B cell (primary cell): ENCODE data around the gene MAPK8IP2. TPM values are rescaled to one million over a fixed set of nuclear protein-coding genes. Genes with fewer than 3 reads are reported as not detected.

Experiments
- ATAC-seq: fragments of 200-7000 bp; cut with Tn5 transposase; one replicate; pipeline ENCODE4 v1.10.0; 2021; ENCODE audit warnings: low read depth, mild to moderate bottlenecking, moderate number of reproducible peaks, moderate library complexity
- CTCF ChIA-PET: fragments of 350-600 bp; sonication (Branson Sonifier 250); formaldehyde crosslinking; loops from one replicate; lab custom pipeline; 2021; ENCODE audit warnings: antibody characterized with exemption, inconsistent platforms; lab: Charles Lee
- POLR2A ChIA-PET: fragments of 350-600 bp; sonication (Branson Sonifier 250); formaldehyde crosslinking; loops from one replicate; lab custom pipeline; 2021; ENCODE audit warnings: antibody characterized with exemption; lab: Charles Lee
- DNase-seq: peaks from one replicate; pipeline ENCODE4 v3.0.0; 2013
- H2AFZ ChIP-seq: 2 replicates; pipeline ENCODE4 v1.6.1; 2012; ENCODE audit warnings: mild to moderate bottlenecking, low read depth, low read length; ENCODE audit not compliant: insufficient read depth, poor library complexity, severe bottlenecking
- H3K27ac ChIP-seq, 2 donors: 1 replicate in 1 of 2; 2 replicates in 1 of 2; pipeline ENCODE4 v1.5.1; 2012 to 2013; ENCODE audit warnings: low read length in 2 of 2, mild to moderate bottlenecking in 2 of 2, moderate library complexity in 1 of 2
- H3K27me3 ChIP-seq, 4 experiments: fragments of 200-600 bp in 1 of 4; sonication (generic) in 1 of 4; replicated peaks in 1 of 4; 1 replicate in 2 of 4; 2 replicates in 2 of 4; pipeline versions ENCODE4 v1.6.1 to v1.7.0; 2013 to 2016; ENCODE audit warnings: low read length in 3 of 4, mild to moderate bottlenecking in 2 of 4, mixed read lengths in 1 of 4, moderate library complexity in 1 of 4; ENCODE audit not compliant: insufficient read depth in 4 of 4, control insufficient read depth in 3 of 4; ENCODE audit errors: control extremely low read depth in 1 of 4
- H3K36me3 ChIP-seq, 2 experiments: replicated peaks in 1 of 2; 1 replicate in 1 of 2; 2 replicates in 1 of 2; pipeline versions ENCODE4 v1.6.1 to v1.7.1; 2013; ENCODE audit warnings: low read length in 1 of 2; ENCODE audit not compliant: insufficient read depth in 2 of 2, control insufficient read depth in 1 of 2; ENCODE audit errors: control extremely low read depth in 1 of 2, extremely low read depth in 1 of 2
- H3K4me1 ChIP-seq, 2 donors: fragments of 200-600 bp in 1 of 2; sonication (generic) in 1 of 2; 1 replicate in 1 of 2; 2 replicates in 1 of 2; pipeline versions ENCODE4 v1.5.1 to v1.6.1; 2013 to 2017; ENCODE audit warnings: low read length in 2 of 2; ENCODE audit not compliant: control insufficient read depth in 2 of 2, insufficient read depth in 2 of 2
- H3K4me2 ChIP-seq: replicated peaks from 2 replicates; pipeline ENCODE3; 2012; ENCODE audit warnings: mild to moderate bottlenecking, low read depth, low read length; ENCODE audit not compliant: poor library complexity, severe bottlenecking
- H3K4me3 ChIP-seq, 5 experiments: fragments of 200-600 bp in 1 of 5; sonication (generic) in 1 of 5; 1 replicate in 3 of 5; 2 replicates in 2 of 5; pipeline versions ENCODE4 v1.5.1 to v1.7.0; 2011 to 2016; ENCODE audit warnings: low read length in 4 of 5, mild to moderate bottlenecking in 4 of 5, low read depth in 2 of 5, control low read depth in 1 of 5, moderate library complexity in 1 of 5; ENCODE audit not compliant: insufficient read depth in 1 of 5; ENCODE audit errors: control extremely low read depth in 1 of 5, extremely low read depth in 1 of 5
- H3K79me2 ChIP-seq: fragments of 200-600 bp; sonication (generic); one replicate; pipeline ENCODE4 v1.6.0; 2016; ENCODE audit warnings: low read length; ENCODE audit not compliant: control insufficient read depth, insufficient read depth
- H3K9ac ChIP-seq: fragments of 200-600 bp; sonication (generic); 2 replicates; pipeline ENCODE4 v1.6.1; 2017; ENCODE audit warnings: mild to moderate bottlenecking, low read length, moderate library complexity
- H3K9me3 ChIP-seq, 3 donors: one replicate each; pipeline versions ENCODE4 v1.6.1 to v1.7.1; 2013; ENCODE audit warnings: low read length in 2 of 3; ENCODE audit not compliant: control insufficient read depth in 2 of 3, insufficient read depth in 1 of 3; ENCODE audit errors: control extremely low read depth in 1 of 3
- H4K20me1 ChIP-seq: 2 replicates; pipeline ENCODE4 v1.6.0; 2012; ENCODE audit warnings: mild to moderate bottlenecking, low read length; ENCODE audit not compliant: insufficient read depth, control insufficient read depth, poor library complexity, severe bottlenecking
- H3K27ac Mint-ChIP-seq: one replicate; pipeline ENCODE4 v1.8.0; 2021; ENCODE audit warnings: mixed read lengths
- H3K27me3 Mint-ChIP-seq: one replicate; pipeline ENCODE4 v1.8.0; 2021; ENCODE audit warnings: mixed read lengths
- H3K4me1 Mint-ChIP-seq: one replicate; pipeline ENCODE4 v1.8.0; 2021; ENCODE audit warnings: mixed read lengths
- H3K4me3 Mint-ChIP-seq: one replicate; pipeline ENCODE4 v1.8.0; 2021; ENCODE audit warnings: mixed read lengths
- H3K9me3 Mint-ChIP-seq: one replicate; pipeline ENCODE4 v1.8.0; 2022; ENCODE audit warnings: mixed read lengths; ENCODE audit not compliant: insufficient read depth
- EZH2 ChIP-seq: IDR thresholded peaks from 2 replicates; pipeline ENCODE4 v1.6.1; 2012; ENCODE audit warnings: borderline replicate concordance, low read depth, mild to moderate bottlenecking, moderate library complexity, low read length; ENCODE audit not compliant: insufficient read depth, poor library complexity, severe bottlenecking
- WGBS: methylation state at CpG from one replicate; pipeline ENCODE4 v1.1.5; 2013; ENCODE audit warnings: missing lambda C conversion rate; ENCODE audit not compliant: insufficient coverage; 5-methylcytosine and 5-hydroxymethylcytosine counted together
- intact Hi-C: fragments of 100-400 bp; cut with micrococcal nuclease; formaldehyde crosslinking; loops from one replicate; pipeline ENCODE4 v1.10.0; 2022
- polyA plus RNA-seq: library from polyadenylated mRNA; depleted of rRNA; stranded (reverse); fragments of >200 nt; gene quantifications from 2 replicates; pipeline ENCODE4 v1.2.3, GENCODE V29; 2012
- total RNA-seq, 2 donors: library from RNA; stranded (reverse); fragments of 120-200 nt in 1 of 2; gene quantifications; 1 replicate in 1 of 2; 2 replicates in 1 of 2; pipeline versions ENCODE4 v1.2.3 to v1.2.4, GENCODE V29; 2013 to 2022
- TF ChIP-seq, protein P1 (sequence below): fragments of 200-600 bp; IDR thresholded peaks from one replicate; pipeline ENCODE4 v1.8.0; 2022; ENCODE audit warnings: antibody characterized with exemption, mild to moderate bottlenecking

Gene MAPK8IP2
- total and polyA plus RNA-seq, 2 donors (not counting 1 experiment from before 2014, with no cell fraction given): 0.19 to 0.39 TPM

DNA sequence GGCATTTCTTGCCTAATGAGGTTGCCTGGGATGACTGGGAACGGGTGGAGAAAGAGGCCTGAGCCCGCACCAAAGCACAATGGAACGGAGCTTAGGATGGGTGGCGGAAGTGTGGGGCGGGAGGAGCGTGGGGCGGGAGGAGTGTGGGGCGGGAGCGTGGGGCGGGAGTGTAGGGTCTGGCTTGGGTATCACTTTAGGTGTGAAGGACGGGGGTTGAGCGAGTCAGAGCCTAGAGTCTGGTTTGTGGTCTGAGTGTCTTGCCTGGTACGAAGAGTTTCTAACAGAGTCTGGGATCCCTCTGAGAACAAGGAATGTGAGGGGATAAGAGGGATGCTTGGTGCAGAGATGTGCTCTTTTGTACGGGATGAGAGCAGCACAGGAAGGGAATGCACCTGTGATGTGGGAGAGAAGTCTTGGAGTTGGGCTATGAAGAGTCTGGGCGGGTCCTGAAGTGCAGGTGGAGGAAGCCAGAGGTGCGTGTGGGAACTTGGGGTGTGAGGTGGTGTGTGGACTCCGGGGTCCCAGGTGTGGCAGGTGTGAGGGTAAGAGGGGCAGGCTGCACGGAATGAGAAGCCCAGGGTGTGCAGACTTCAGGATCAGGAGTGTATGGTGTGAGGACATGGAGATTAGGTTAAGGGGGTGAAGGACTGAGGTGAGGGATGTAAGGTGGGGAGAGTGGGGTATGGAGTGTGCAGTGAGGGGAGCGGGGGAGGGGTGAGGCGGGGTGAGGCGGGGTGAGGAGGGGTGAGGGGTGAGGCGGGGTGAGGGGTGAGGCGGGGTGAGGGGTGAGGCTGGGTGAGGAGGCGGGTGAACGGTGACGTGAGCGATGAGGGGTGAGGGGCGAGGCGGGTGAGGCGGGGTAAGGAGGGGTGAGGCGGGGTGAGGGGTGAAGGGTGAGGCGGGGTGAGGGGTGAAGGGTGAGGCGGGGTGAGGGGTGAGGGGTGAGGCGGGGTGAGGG, 38.9 kb upstream of the MAPK8IP2 start:
- no peak overlapping the region for H3K9ac ChIP-seq
- no peaks in the 10 kb centered on the region for H3K9me3 ChIP-seq
- H3K27ac ChIP-seq: no peak overlapping the region
- no peak overlapping the region for H3K4me2 ChIP-seq
- H3K4me3 Mint-ChIP-seq: peak overlapping the region; percentile 70
- H3K79me2 ChIP-seq: no peaks in the 10 kb centered on the region
- H3K9me3 Mint-ChIP-seq: no peaks in the 10 kb centered on the region
- peaks cover 5 to 9% of the 10 kb centered on the region in 2 donors for H3K4me1 ChIP-seq
- no peaks in the 10 kb centered on the region for H4K20me1 ChIP-seq
- no peak overlapping the region for H2AFZ ChIP-seq
- H3K4me1 Mint-ChIP-seq: peaks cover 16% of the 10 kb centered on the region
- no peaks in the 10 kb centered on the region for H3K27me3 Mint-ChIP-seq
- 92% methylated on average over 18 of the region's 34 CpGs for WGBS
- DNase-seq (no peak), ATAC-seq (no peak)
- POLR2A ChIA-PET: interaction anchor here (0.6 to 1.1 kb wide), 2 partner anchors 12 to 28 kb away, joined by 4 to 6 read pairs; no protein-coding TSS in a partner anchor
- H3K27ac Mint-ChIP-seq: peak overlapping the region; percentile 65
- no peak overlapping the region for H3K4me3 ChIP-seq
- no peak for TF ChIP-seq EZH2
- TF ChIP-seq, protein P1, sequence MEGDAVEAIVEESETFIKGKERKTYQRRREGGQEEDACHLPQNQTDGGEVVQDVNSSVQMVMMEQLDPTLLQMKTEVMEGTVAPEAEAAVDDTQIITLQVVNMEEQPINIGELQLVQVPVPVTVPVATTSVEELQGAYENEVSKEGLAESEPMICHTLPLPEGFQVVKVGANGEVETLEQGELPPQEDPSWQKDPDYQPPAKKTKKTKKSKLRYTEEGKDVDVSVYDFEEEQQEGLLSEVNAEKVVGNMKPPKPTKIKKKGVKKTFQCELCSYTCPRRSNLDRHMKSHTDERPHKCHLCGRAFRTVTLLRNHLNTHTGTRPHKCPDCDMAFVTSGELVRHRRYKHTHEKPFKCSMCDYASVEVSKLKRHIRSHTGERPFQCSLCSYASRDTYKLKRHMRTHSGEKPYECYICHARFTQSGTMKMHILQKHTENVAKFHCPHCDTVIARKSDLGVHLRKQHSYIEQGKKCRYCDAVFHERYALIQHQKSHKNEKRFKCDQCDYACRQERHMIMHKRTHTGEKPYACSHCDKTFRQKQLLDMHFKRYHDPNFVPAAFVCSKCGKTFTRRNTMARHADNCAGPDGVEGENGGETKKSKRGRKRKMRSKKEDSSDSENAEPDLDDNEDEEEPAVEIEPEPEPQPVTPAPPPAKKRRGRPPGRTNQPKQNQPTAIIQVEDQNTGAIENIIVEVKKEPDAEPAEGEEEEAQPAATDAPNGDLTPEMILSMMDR: no peak
- intact Hi-C loops: loop anchor here (1.0 to 2.0 kb wide), 7 partner anchors 13 to 67 kb away; partner anchors contain the start of genes ARSA and CHKB
- CTCF ChIA-PET: interaction anchor here (2.4 to 2.7 kb wide), 2 partner anchors 14 to 35 kb away, joined by 6 to 13 read pairs; partner anchors contain the start of gene SCO2
- H3K36me3 ChIP-seq: no peaks in the 10 kb centered on the region
- H3K27me3 ChIP-seq: no peaks in the 10 kb centered on the region
